ENCODE measurements around the gene BAIAP3. TPM values are rescaled to one million over a fixed set of nuclear protein-coding genes. Genes with fewer than 3 reads are reported as not detected.

The BAIAP3 gene
- total RNA-seq, 1 donor from 2014 or later: 6.9 TPM

DNA sequence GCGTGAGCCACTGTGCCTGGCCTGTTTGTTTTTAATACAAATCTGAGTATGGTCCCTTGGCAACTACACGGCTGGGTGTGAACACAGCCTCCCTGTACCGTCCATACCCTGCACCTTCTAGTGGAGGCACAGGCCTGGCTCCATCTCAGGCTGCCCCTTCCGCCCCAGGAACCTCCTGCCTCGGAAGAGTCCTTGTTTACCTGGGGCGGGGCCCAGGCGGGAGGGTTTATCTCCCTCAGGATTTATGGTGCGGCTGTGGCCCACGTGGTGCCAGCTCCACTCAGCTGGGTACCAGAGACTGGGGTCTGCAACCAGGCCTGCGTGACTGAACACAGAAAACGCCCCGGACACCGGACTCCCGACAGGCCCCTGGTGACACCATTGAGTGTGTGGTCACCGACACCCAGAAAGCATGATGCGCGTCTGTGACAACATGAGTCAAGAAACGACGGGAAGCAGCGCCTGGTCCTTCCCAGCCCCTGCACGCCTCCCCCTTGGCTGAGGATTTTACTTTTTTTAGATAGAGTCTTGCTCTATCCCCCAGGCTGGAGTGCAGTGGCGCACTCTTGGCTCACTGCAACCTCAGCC is 62.1 kb downstream of the BAIAP3 start:
- Mint-ChIP-seq H3K9me3 (no peaks in the 10 kb centered on the region), H3K27me3 (no peaks in the 10 kb centered on the region), H3K27ac (no peak overlapping the region), H3K4me1 (ENCODE audit: unreplicated experiment) (no peaks in the 10 kb centered on the region), H3K36me3 (no peaks in the 10 kb centered on the region), H3K4me3 (no peak overlapping the region)
- no peak for DNase-seq (ENCODE audit: extremely low spot score, unreplicated experiment)
- TF ChIP-seq, protein P1, sequence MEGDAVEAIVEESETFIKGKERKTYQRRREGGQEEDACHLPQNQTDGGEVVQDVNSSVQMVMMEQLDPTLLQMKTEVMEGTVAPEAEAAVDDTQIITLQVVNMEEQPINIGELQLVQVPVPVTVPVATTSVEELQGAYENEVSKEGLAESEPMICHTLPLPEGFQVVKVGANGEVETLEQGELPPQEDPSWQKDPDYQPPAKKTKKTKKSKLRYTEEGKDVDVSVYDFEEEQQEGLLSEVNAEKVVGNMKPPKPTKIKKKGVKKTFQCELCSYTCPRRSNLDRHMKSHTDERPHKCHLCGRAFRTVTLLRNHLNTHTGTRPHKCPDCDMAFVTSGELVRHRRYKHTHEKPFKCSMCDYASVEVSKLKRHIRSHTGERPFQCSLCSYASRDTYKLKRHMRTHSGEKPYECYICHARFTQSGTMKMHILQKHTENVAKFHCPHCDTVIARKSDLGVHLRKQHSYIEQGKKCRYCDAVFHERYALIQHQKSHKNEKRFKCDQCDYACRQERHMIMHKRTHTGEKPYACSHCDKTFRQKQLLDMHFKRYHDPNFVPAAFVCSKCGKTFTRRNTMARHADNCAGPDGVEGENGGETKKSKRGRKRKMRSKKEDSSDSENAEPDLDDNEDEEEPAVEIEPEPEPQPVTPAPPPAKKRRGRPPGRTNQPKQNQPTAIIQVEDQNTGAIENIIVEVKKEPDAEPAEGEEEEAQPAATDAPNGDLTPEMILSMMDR (conservative IDR thresholded peaks at IDR 0.05): no peak

DNA sequence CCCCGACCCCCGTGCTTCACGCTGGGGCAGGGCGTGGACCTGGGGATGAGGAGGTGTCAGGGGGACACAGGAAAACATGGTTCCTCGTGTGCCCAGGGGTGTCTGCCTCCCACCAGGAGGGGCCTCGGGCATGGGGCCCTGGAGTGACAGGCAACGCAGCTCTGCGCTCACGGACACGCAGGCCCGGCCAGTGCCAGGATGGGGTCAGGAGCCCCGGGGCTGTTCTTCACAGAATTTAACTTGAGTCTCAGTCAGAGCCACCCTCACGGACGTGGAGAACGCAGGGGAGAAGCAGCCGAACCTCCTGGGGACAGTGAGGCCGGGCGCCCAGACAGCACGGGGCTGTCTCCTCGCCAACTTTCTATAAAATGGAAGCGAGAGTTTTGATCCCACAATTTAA is 64.3 kb downstream of the BAIAP3 start:
- no peaks in the 10 kb centered on the region for H3K27me3 Mint-ChIP-seq
- no peaks in the 10 kb centered on the region for H3K36me3 Mint-ChIP-seq
- H3K4me1 Mint-ChIP-seq (ENCODE audit: unreplicated experiment): no peaks in the 10 kb centered on the region
- DNase-seq (ENCODE audit: extremely low spot score, unreplicated experiment): no peak
- H3K9me3 Mint-ChIP-seq: no peaks in the 10 kb centered on the region
- TF ChIP-seq, protein P1 (conservative IDR thresholded peaks at IDR 0.05): no peak
- H3K4me3 Mint-ChIP-seq: no peak overlapping the region
- no peak overlapping the region for H3K27ac Mint-ChIP-seq

DNA sequence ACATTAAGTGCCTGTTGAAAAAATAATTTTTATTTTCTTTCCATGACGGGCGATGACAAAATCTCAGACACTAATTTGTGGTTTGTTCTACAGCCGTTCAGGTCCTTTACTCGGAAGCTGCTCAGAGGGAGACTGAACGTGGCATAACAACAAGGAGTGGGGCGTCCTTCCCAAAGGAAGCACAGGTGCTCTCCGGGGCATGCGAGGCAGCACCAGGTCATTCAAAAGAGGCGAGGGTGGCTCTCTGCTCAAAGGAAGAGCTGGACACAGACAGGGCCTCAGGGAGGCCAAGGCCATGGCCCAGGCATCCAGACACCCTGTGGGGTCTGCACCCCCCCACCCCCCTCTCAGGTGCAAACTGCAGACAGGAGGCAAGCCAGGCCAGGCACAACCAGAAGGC is 64.9 kb downstream of the BAIAP3 start:
- H3K27ac Mint-ChIP-seq: no peak overlapping the region
- DNase-seq (ENCODE audit: extremely low spot score, unreplicated experiment): no peak
- no peaks in the 10 kb centered on the region for H3K27me3 Mint-ChIP-seq
- H3K36me3 Mint-ChIP-seq: no peaks in the 10 kb centered on the region
- H3K4me1 Mint-ChIP-seq (ENCODE audit: unreplicated experiment): no peaks in the 10 kb centered on the region
- no peaks in the 10 kb centered on the region for H3K9me3 Mint-ChIP-seq
- TF ChIP-seq, protein P1 (conservative IDR thresholded peaks at IDR 0.05): no peak
- no peak overlapping the region for H3K4me3 Mint-ChIP-seq

Other genes starting within 250 kb of the BAIAP3 start
- not detected in 2 replicates for gene C1QTNF8, start 237.4 kb upstream of the BAIAP3 start, total RNA-seq (ENCODE audit: low replicate concordance)
- gene CACNA1H, start 180.5 kb upstream of the BAIAP3 start, total RNA-seq (ENCODE audit: low replicate concordance): 23.2 and 38.1 TPM in 2 replicates
- gene TPSG1, start 108.4 kb upstream of the BAIAP3 start, total RNA-seq (ENCODE audit: low replicate concordance): 0.43 TPM in 1 of 2 replicates, not detected in the other
- gene TPSB2, start 103.5 kb upstream of the BAIAP3 start, total RNA-seq (ENCODE audit: low replicate concordance): not detected in 2 replicates
- not detected in 2 replicates for gene TPSAB1, start 92.9 kb upstream of the BAIAP3 start, total RNA-seq (ENCODE audit: low replicate concordance)
- not detected in 2 replicates for gene TPSD1, start 77.6 kb upstream of the BAIAP3 start, total RNA-seq (ENCODE audit: low replicate concordance)
- gene UBE2I, start 24.0 kb upstream of the BAIAP3 start, total RNA-seq (ENCODE audit: low replicate concordance): 157 and 170 TPM in 2 replicates
- gene TSR3, start 18.2 kb downstream of the BAIAP3 start, total RNA-seq (ENCODE audit: low replicate concordance): 53.1 and 54.0 TPM in 2 replicates
- gene GNPTG, start 18.3 kb downstream of the BAIAP3 start, total RNA-seq (ENCODE audit: low replicate concordance): 55.6 and 68.5 TPM in 2 replicates
- 20.3 and 26.1 TPM in 2 replicates for gene UNKL, start 81.1 kb downstream of the BAIAP3 start, total RNA-seq (ENCODE audit: low replicate concordance)
- 14.5 and 15.0 TPM in 2 replicates for gene UQCC4, start 87.1 kb downstream of the BAIAP3 start, total RNA-seq (ENCODE audit: low replicate concordance)
- 0.77 and 0.83 TPM in 2 replicates for gene PERCC1, start 97.4 kb downstream of the BAIAP3 start, total RNA-seq (ENCODE audit: low replicate concordance)
- 2.2 and 5.0 TPM in 2 replicates for gene CCDC154, start 110.9 kb downstream of the BAIAP3 start, total RNA-seq (ENCODE audit: low replicate concordance)
- gene CLCN7, start 141.4 kb downstream of the BAIAP3 start, total RNA-seq (ENCODE audit: low replicate concordance): 91.9 and 98.1 TPM in 2 replicates
- not detected in 2 replicates for gene PTX4, start 155.3 kb downstream of the BAIAP3 start, total RNA-seq (ENCODE audit: low replicate concordance)
- 39.3 and 65.4 TPM in 2 replicates for gene TELO2, start 159.7 kb downstream of the BAIAP3 start, total RNA-seq (ENCODE audit: low replicate concordance)
- 1.0 TPM in 1 of 2 replicates, not detected in the other for gene TMEM204, start 200.0 kb downstream of the BAIAP3 start, total RNA-seq (ENCODE audit: low replicate concordance)